Measurements from ENCODE around the gene DCXR. TPM values are rescaled to one million over a fixed set of nuclear protein-coding genes. Genes with fewer than 3 reads are reported as not detected.

DCXR gene
- total and polyA plus RNA-seq, 2 of the 13 experiments (the other 11 are each of a cell fraction or from before 2014, with no cell fraction given): 287 to 311 TPM

- peak; percentile 97 for TF ChIP-seq ZNF784 (CRISPR knock-in tag; IDR thresholded peaks at IDR 0.05; ENCODE audit: borderline replicate concordance)
- TF ChIP-seq ZNF674 (CRISPR knock-in tag; IDR thresholded peaks at IDR 0.05; ENCODE audit: low read depth): no peak
- no peak for TF ChIP-seq PCBP2 (optimal IDR thresholded peaks at IDR 0.05; ENCODE audit: low read depth, low read length, poor library complexity, severe bottlenecking)
- TF ChIP-seq RXRA (CRISPR knock-in tag; IDR thresholded peaks at IDR 0.05): peak; percentile 78
- TF ChIP-seq ZNF646 (CRISPR knock-in tag; IDR thresholded peaks at IDR 0.05): no peak
- TF ChIP-seq SSRP1 (CRISPR knock-in tag; IDR thresholded peaks at IDR 0.05): peak; percentile 97; the same call in 1 of the 2 replicates
- TF ChIP-seq IRX3 (CRISPR knock-in tag; IDR thresholded peaks at IDR 0.05; ENCODE audit: borderline replicate concordance, low read depth): no peak
- TF ChIP-seq MEF2D (CRISPR knock-in tag; IDR thresholded peaks at IDR 0.05): peak; percentile 60; the same call in 1 of the 2 replicates
- no peak for TF ChIP-seq ZNF235 (CRISPR knock-in tag; IDR thresholded peaks at IDR 0.05; ENCODE audit: borderline replicate concordance)
- TF ChIP-seq ZNF460 (CRISPR knock-in tag; IDR thresholded peaks at IDR 0.05; ENCODE audit: borderline replicate concordance): no peak
- TF ChIP-seq FOXJ3 (CRISPR knock-in tag; IDR thresholded peaks at IDR 0.05; ENCODE audit: borderline replicate concordance): no peak
- 0 out of 2 replicates have a peak, but pooled peaks have one; percentile 1 for TF ChIP-seq ZNF101 (CRISPR knock-in tag; IDR thresholded peaks at IDR 0.05; ENCODE audit: borderline replicate concordance, low read depth)
- TF ChIP-seq XRCC5 (optimal IDR thresholded peaks at IDR 0.05; ENCODE audit: low read length): peak; percentile 91
- no peak; the same call in 1 of the 2 replicates for TF ChIP-seq ZNF775 (CRISPR knock-in tag; IDR thresholded peaks at IDR 0.05; ENCODE audit: borderline replicate concordance)
- no peak for TF ChIP-seq ZNF75D (CRISPR knock-in tag; IDR thresholded peaks at IDR 0.05; ENCODE audit: borderline replicate concordance)
- no peak for TF ChIP-seq ATRX (CRISPR knock-in tag; IDR thresholded peaks at IDR 0.05; ENCODE audit: borderline replicate concordance)
- peak; percentile 81 for TF ChIP-seq BCL3 (CRISPR knock-in tag; IDR thresholded peaks at IDR 0.05)
- TF ChIP-seq RORA (CRISPR knock-in tag; IDR thresholded peaks at IDR 0.05): no peak
- peak; percentile 2; the same call in 1 of the 2 replicates for TF ChIP-seq ZNF143 (CRISPR knock-in tag; IDR thresholded peaks at IDR 0.05)
- no peak; the same call in 1 of the 2 replicates for TF ChIP-seq ZFP37 (CRISPR knock-in tag; IDR thresholded peaks at IDR 0.05; ENCODE audit: borderline replicate concordance)
- TF ChIP-seq ZNF598 (CRISPR knock-in tag; IDR thresholded peaks at IDR 0.05; ENCODE audit: borderline replicate concordance): peak; percentile 94; the same call in 1 of the 2 replicates
Observed at GRCh38 chr17:81995463-81996231, 41.9 kb downstream of the DCXR start (continued).
